Caco-2 (cell line): ENCODE results near the gene UGT1A6. TPM values are rescaled to one million over a fixed set of nuclear protein-coding genes. Genes with fewer than 3 reads are reported as not detected.
"Not testable (repeated sequence)": the region's sequence is repeated elsewhere in the genome, so short reads cannot be mapped to it uniquely, and the experiment has no call there.

ENCODE experiments used
- Bru-seq: library from RNA; stranded (reverse); fragments of 400-500 nt; gene quantifications from one replicate; lab custom pipeline; 2021; lab: Mats Ljungman, UMichigan
- BruChase-seq, 2 experiments: library from RNA; stranded (reverse); fragments of 400-500 nt; gene quantifications; one replicate each; lab custom pipeline; 2021; lab: Mats Ljungman, UMichigan
- BruUV-seq: library from RNA; stranded (reverse); fragments of 400-500 nt; replicated peaks from 2 replicates; lab custom pipeline; 2021; lab: Mats Ljungman, UMichigan
- CTCF ChIA-PET: fragments of 300-600 bp; sonication (Branson Sonifier 250); formaldehyde crosslinking; loops from one replicate; lab custom pipeline; 2022; ENCODE audit warnings: antibody characterized with exemption; lab: Charles Lee
- POLR2A ChIA-PET: fragments of 300-600 bp; sonication (Branson Sonifier 250); formaldehyde crosslinking; loops from one replicate; lab custom pipeline; 2022; ENCODE audit warnings: antibody characterized with exemption; lab: Charles Lee
- DNase-seq, 2 experiments: peaks; one replicate each; pipeline versions ENCODE4 v3.0.0 to v3.0.0-alpha.2; 2020 to 2022
- H3K27me3 ChIP-seq: replicated peaks from 2 replicates; pipeline ENCODE4 v1.6.0; 2011; ENCODE audit warnings: low read length; ENCODE audit not compliant: control insufficient read depth, insufficient read depth
- H3K36me3 ChIP-seq: 2 replicates; pipeline ENCODE4 v1.5.1; 2011; ENCODE audit warnings: low read length; ENCODE audit not compliant: control insufficient read depth, insufficient read depth
- H3K4me1 ChIP-seq: fragments of 250-450 bp; sonication (Bioruptor Pico); 2 replicates; pipeline ENCODE4 v1.5.1; 2020; ENCODE audit warnings: mild to moderate bottlenecking
- H3K4me3 ChIP-seq: 2 replicates; pipeline ENCODE4 v1.5.1; 2011; ENCODE audit warnings: low read depth, mild to moderate bottlenecking, control low read depth, low read length
- H3K9me3 ChIP-seq: fragments of 250-450 bp; sonication (Bioruptor Pico); 2 replicates; pipeline ENCODE4 v1.5.1; 2020; ENCODE audit warnings: mild to moderate bottlenecking, moderate library complexity
- H3K27ac Mint-ChIP-seq: one replicate; pipeline ENCODE4 v1.8.0; 2022; ENCODE audit warnings: mixed read lengths; ENCODE audit not compliant: unreplicated experiment
- H3K27me3 Mint-ChIP-seq: one replicate; pipeline ENCODE4 v1.8.0; 2022; ENCODE audit warnings: mixed read lengths; ENCODE audit not compliant: insufficient read depth, unreplicated experiment
- H3K36me3 Mint-ChIP-seq: one replicate; pipeline ENCODE4 v1.8.0; 2022; ENCODE audit warnings: mild to moderate bottlenecking, mixed read lengths; ENCODE audit not compliant: insufficient read depth, unreplicated experiment
- H3K4me1 Mint-ChIP-seq: one replicate; pipeline ENCODE4 v1.8.0; 2022; ENCODE audit warnings: low read depth, mixed read lengths; ENCODE audit not compliant: unreplicated experiment
- H3K4me3 Mint-ChIP-seq: one replicate; pipeline ENCODE4 v1.8.0; 2022; ENCODE audit warnings: mild to moderate bottlenecking, moderate library complexity, mixed read lengths; ENCODE audit not compliant: unreplicated experiment
- H3K9me3 Mint-ChIP-seq: one replicate; pipeline ENCODE4 v1.8.0; 2022; ENCODE audit warnings: mixed read lengths; ENCODE audit not compliant: unreplicated experiment
- CTCF ChIP-seq, 2 experiments: fragments of 200-600 bp in 1 of 2; IDR thresholded peaks; 1 replicate in 1 of 2; 2 replicates in 1 of 2; pipeline versions ENCODE4 v1.5.1 to v1.8.0; 2011 to 2022; ENCODE audit warnings: antibody characterized with exemption in 1 of 2, control low read depth in 1 of 2, inconsistent platforms in 1 of 2, low read depth in 1 of 2, low read length in 1 of 2, mild to moderate bottlenecking in 1 of 2, moderate library complexity in 1 of 2; ENCODE audit not compliant: insufficient read depth in 1 of 2, severe bottlenecking in 1 of 2, unreplicated experiment in 1 of 2
- intact Hi-C: fragments of 100-400 bp; cut with micrococcal nuclease; formaldehyde crosslinking; loops from one replicate; pipeline ENCODE4 v1.10.0; 2022; ENCODE audit not compliant: unreplicated experiment
- long read RNA-seq: library from polyadenylated mRNA; stranded (forward); transcript quantifications from one replicate; pipeline ENCODE4 v2.0.0, GENCODE V29; 2022
- total RNA-seq: library from RNA; stranded (reverse); gene quantifications from 2 replicates; pipeline ENCODE4 v1.2.3, GENCODE V29; 2022

UGT1A6 gene
- total RNA-seq (29.2 and 33.9 TPM in 2 replicates), Bru-seq, nascent RNA (percentile 88 among the genes with signal in this experiment), BruChase-seq, experiment 1, labeled RNA remaining after a 2-hour chase (percentile 95 among the genes with signal in this experiment), BruChase-seq, experiment 2, labeled RNA remaining after a 6-hour chase (percentile 98 among the genes with signal in this experiment)
- long read RNA-seq, transcript UGT1A6-202 (6 exons, 1,128 nt), result minor isoform, 24 of 91 reads
- long read RNA-seq, transcript UGT1A6-203 (5 exons, 785 nt), result minor isoform, 15 of 91 reads
- long read RNA-seq, transcript UGT1A6-201 (5 exons, 2,479 nt), result major isoform, 40 of 91 reads
- long read RNA-seq, partial matches to known transcripts, result 5 of 91 reads
- long read RNA-seq, other reads (novel, unspliced or antisense), result 7 of 91 reads

GRCh38 chr2:233692648-233693047, at the start of gene UGT1A6:
TSS of gene UGT1A6 (plus strand) at chr2:233692890. CDS start at chr2:233693005, 115 bp downstream.
- POLR2A ChIA-PET, result no interaction called here
- intact Hi-C loops, result loop anchor here (1.0 kb wide), 1 partner anchor 8 kb away; no protein-coding TSS in a partner anchor

GRCh38 chr2:233643128-233643527, 49.6 kb upstream of the UGT1A6 start:
- no peak overlapping the region for H3K4me3 Mint-ChIP-seq
- H3K4me3 ChIP-seq, result no peak overlapping the region
- H3K27me3 ChIP-seq, result no peaks in the 10 kb centered on the region
- TF ChIP-seq CTCF (IDR thresholded peaks at IDR 0.05; ENCODE audit: insufficient read depth in 1 of 2, low read depth in 1 of 2, low read length in 1 of 2, severe bottlenecking in 1 of 2, unreplicated experiment in 1 of 2), result peak in 1 of 2 experiments; percentile 10
- no peaks in the 10 kb centered on the region for H3K4me1 ChIP-seq
- POLR2A ChIA-PET, result no interaction called here
- no peaks in the 10 kb centered on the region for H3K36me3 Mint-ChIP-seq
- intact Hi-C loops, result no loop called here
- BruUV-seq, result no TSS peak
- H3K4me1 Mint-ChIP-seq, result no peaks in the 10 kb centered on the region
- no peak overlapping the region for H3K27ac Mint-ChIP-seq
- H3K9me3 ChIP-seq, result no peaks in the 10 kb centered on the region
- H3K27me3 Mint-ChIP-seq, result no peaks in the 10 kb centered on the region
- H3K9me3 Mint-ChIP-seq, result peaks cover 19% of the 10 kb centered on the region
- H3K36me3 ChIP-seq, result no peaks in the 10 kb centered on the region
- peak in 1 of 2 experiments; percentile 5 for DNase-seq
- CTCF ChIA-PET, result no interaction called here

More at GRCh38 chr2:233692648-233693047, at the start of gene UGT1A6:
- H3K4me1 ChIP-seq, result peaks cover 17% of the 10 kb centered on the region; the same call in 1 of the 2 replicates
- 0 out of 2 replicates have a peak within 1 kb of the TSS, but pooled peaks have one; percentile 3 for H3K4me3 ChIP-seq
- Mint-ChIP-seq H3K9me3 (no peaks in the 10 kb centered on the region), H3K27me3 (no peaks in the 10 kb centered on the region), H3K4me3 (peak within 1 kb of the TSS; percentile 70), H3K36me3 (peaks cover 17% of the 10 kb centered on the region), H3K27ac (peak within 1 kb of the TSS; percentile 25), H3K4me1 (no peaks in the 10 kb centered on the region)
- H3K27me3 ChIP-seq, result no peaks in the 10 kb centered on the region
- CTCF ChIA-PET, result no interaction called here
- BruUV-seq, result no TSS peak
- no peaks in the 10 kb centered on the region for H3K36me3 ChIP-seq
- no peaks in the 10 kb centered on the region for H3K9me3 ChIP-seq
- no peak for DNase-seq
- no peak for TF ChIP-seq CTCF (IDR thresholded peaks at IDR 0.05; ENCODE audit: insufficient read depth in 1 of 2, low read depth in 1 of 2, low read length in 1 of 2, severe bottlenecking in 1 of 2, unreplicated experiment in 1 of 2)

- H3K36me3 ChIP-seq, intact Hi-C loops, H3K4me3 ChIP-seq, H3K4me1 Mint-ChIP-seq, H3K27ac Mint-ChIP-seq, H3K9me3 ChIP-seq, DNase-seq, H3K27me3 Mint-ChIP-seq, H3K4me1 ChIP-seq, H3K36me3 Mint-ChIP-seq, H3K27me3 ChIP-seq, BruUV-seq, CTCF ChIA-PET, POLR2A ChIA-PET, H3K4me3 Mint-ChIP-seq: not testable (repeated sequence)
- peaks cover 19% of the 10 kb centered on the region for H3K9me3 Mint-ChIP-seq
Observed at GRCh38 chr2:233646033-233646432, 46.7 kb upstream of the UGT1A6 start.
